HG02642 (cell line): Measurements from ENCODE around the gene CISD2.
"Not testable (repeated sequence)": the region's sequence is repeated elsewhere in the genome, so short reads cannot be mapped to it uniquely, and the experiment has no call there.

Experiments
- ATAC-seq: cut with Tn5 transposase; IDR thresholded peaks from one replicate; pipeline ENCODE4 v1.9.1; 2021; ENCODE audit warnings: mild to moderate bottlenecking; ENCODE audit not compliant: unreplicated experiment, poor library complexity

CISD2 gene

DNA sequence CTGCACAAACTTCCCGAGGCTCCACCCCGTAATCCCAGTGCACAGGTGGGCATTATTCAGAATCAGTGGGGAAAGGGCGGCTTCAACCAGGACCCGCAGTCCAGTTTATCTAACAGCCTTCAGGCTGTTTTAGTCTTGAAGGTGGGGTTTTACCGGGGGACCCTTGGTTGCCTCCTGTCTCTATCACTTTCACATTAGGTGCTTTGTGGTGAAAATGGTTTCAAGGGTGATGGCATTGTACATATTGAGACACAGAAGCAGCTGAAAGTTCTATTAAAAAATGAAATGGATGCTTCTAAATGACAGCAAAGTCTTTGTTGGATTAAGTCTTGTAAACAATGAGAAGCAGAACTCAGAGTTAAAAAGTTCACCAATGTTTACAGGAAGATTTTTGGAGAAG lies 27.8 kb downstream of the CISD2 start:
- not testable (repeated sequence) for ATAC-seq

DNA sequence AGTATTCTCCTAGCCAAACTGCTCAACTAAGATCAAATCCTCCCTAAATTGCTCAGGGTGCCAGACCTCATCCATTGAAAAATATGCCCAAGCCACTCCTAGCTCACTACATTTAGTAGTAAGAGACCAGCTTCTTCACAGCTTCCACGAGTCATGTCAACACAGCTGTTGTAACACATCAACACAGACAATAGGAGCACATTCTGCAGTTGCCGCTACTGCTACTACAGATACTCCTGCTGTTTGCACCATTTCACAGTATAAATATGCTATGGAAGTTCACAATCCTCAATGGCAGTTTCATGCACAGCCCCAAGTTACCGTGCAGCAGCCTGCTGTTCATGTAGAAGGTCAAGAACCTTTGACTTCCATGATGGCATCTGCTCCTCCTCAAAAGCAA lies 28.8 kb downstream of the CISD2 start:
- not testable (repeated sequence) for ATAC-seq

DNA sequence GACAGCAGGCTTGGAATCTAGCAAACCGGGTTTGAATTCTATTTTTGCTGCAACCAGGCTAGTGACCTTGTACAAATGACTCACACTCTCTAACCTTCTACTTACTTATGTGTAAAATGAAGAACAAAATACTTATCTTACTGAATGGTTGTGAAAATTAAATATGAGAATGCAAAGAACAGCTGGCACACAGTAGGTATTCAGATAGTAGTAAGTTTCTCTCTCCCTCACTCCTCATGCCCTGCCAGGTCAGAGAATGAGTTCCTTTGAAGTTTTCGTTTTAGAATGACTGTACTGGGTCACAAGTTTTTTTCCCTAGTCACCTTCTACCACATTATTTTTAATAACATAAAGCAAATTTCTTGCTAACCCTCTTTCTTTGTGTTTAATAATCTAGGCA lies 33.0 kb downstream of the CISD2 start:
- no peak for ATAC-seq

DNA sequence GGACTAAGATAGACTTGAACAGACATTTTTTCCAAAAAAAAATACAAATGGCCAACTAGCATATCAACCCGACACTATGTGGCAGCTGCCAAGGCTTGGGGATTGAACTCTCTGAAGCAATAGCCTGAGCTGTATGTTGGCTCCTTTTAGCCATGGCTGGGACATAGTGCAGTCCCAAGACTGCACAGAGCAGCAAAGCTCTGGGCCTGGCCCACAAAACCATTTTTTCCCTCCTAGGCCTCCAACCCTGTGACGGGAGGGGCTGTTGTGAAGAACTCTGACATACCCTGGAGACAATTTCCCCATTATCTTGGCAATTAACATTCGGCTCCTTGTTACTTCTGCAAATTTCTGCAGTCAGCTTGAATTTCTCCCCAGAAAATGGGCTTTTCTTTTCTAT lies 50.1 kb downstream of the CISD2 start:
- no peak for ATAC-seq

DNA sequence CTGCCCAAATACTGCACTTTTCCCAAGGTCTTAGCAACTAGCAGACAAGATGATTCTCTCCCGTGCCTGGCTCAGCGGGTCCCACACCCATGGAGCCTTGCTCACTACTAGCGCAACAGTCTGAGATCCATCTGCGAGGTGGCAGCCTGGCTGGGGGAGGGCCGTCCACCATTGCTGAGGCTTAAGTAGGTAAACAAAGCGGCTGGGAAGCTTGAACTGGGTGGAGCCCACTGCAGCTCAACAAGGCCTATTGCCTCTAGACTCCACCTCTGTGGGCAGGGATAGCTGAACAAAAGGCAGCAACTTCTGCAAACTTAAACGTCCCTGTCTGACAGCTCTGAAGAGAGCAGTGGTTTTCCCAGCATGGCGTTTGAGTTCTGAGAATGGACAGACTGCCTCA lies 50.9 kb downstream of the CISD2 start:
- ATAC-seq, result not testable (repeated sequence)

DNA sequence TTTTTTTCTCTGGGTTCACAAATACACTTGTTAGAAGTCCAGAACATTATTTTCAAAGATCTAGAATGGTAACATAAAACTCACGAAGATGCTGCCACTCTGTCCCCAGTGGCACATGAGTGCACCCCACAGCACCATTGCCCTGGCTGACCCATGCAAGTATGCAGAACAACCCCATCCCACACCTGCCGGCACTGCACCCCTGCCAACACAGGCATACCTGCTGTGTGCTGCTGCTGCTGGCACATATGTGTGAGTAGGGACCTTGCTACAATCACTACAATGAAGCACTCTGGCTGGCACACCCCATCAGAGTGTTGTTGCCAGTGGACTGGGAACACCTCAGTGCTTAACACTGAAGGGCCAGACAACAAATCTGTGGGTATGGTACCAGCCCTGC lies 66.9 kb downstream of the CISD2 start:
- ATAC-seq, result no peak

DNA sequence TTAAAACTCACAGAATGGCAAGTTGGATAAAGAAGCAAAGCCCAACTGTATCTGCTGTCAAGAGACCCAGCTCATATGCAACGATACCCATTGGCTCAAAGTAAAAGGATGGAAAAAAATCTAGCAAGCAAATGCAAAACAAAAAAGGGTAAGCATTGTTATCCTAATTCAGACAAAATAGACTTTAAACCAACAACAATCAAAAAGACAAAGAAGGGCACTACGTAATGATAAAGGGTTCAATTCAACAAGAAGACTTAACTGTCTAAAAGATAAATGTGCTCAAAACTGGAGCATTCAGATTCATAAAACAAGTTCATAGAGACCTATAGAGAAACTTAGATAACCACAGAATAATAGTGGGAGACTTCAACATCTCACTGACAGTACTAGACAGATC lies 69.3 kb downstream of the CISD2 start:
- not testable (repeated sequence) for ATAC-seq
